Common myeloid progenitor, CD34-positive (primary cell): ENCODE measurements around the gene CAMK1D.

Experiments used
- CTCF ChIA-PET: fragments of 350-600 bp; sonication (Branson Sonifier 250); formaldehyde crosslinking; loops from one replicate; lab custom pipeline; 2021; ENCODE audit warnings: antibody characterized with exemption; lab: Charles Lee
- POLR2A ChIA-PET: fragments of 350-600 bp; sonication (Branson Sonifier 250); formaldehyde crosslinking; loops from one replicate; lab custom pipeline; 2021; ENCODE audit warnings: antibody characterized with exemption; lab: Charles Lee
- DNase-seq, 3 donors: peaks; one replicate each; pipeline versions ENCODE4 v3.0.0 to v3.0.0-alpha.2; 2013
- H3K27ac ChIP-seq, 2 experiments: 1 replicate in 1 of 2; 2 replicates in 1 of 2; pipeline ENCODE4 v1.7.0; 2013; ENCODE audit warnings: inconsistent platforms in 2 of 2, low read length in 2 of 2, mild to moderate bottlenecking in 2 of 2, low read depth in 1 of 2, moderate library complexity in 1 of 2; ENCODE audit not compliant: severe bottlenecking in 2 of 2, insufficient read depth in 1 of 2, poor library complexity in 1 of 2
- H3K27me3 ChIP-seq, 5 experiments: replicated peaks in 2 of 5; 1 replicate in 3 of 5; 2 replicates in 2 of 5; pipeline versions ENCODE4 v1.6.1 to v1.7.0; 2013; ENCODE audit warnings: low read length in 4 of 5, mild to moderate bottlenecking in 2 of 5, moderate library complexity in 2 of 5, inconsistent platforms in 1 of 5; ENCODE audit not compliant: insufficient read depth in 5 of 5, control insufficient read depth in 4 of 5
- H3K36me3 ChIP-seq, 4 experiments: 1 replicate in 2 of 4; 2 replicates in 2 of 4; pipeline versions ENCODE4 v1.6.1 to v1.7.0; 2013; ENCODE audit warnings: low read length in 3 of 4, control low read depth in 1 of 4, mild to moderate bottlenecking in 1 of 4; ENCODE audit not compliant: control insufficient read depth in 4 of 4, insufficient read depth in 4 of 4
- H3K4me1 ChIP-seq, 4 experiments: 1 replicate in 3 of 4; 2 replicates in 1 of 4; pipeline versions ENCODE4 v1.6.1 to v1.7.1; 2013; ENCODE audit warnings: low read length in 3 of 4, mild to moderate bottlenecking in 3 of 4, control low read depth in 1 of 4, inconsistent platforms in 1 of 4, moderate library complexity in 1 of 4; ENCODE audit not compliant: control insufficient read depth in 4 of 4, insufficient read depth in 4 of 4; ENCODE audit errors: control extremely low read depth in 1 of 4
- H3K4me3 ChIP-seq, 7 experiments: 1 replicate in 4 of 7; 2 replicates in 3 of 7; pipeline versions ENCODE4 v1.5.1 to v1.7.0; 2013; ENCODE audit warnings: mild to moderate bottlenecking in 7 of 7, low read length in 6 of 7, moderate library complexity in 6 of 7, inconsistent platforms in 2 of 7, low read depth in 2 of 7, control low read depth in 1 of 7; ENCODE audit not compliant: insufficient read depth in 4 of 7, control insufficient read depth in 1 of 7; ENCODE audit errors: extremely low read depth in 1 of 7
- H3K9me3 ChIP-seq, 5 experiments: 1 replicate in 4 of 5; 2 replicates in 1 of 5; pipeline versions ENCODE4 v1.6.1 to v1.7.1; 2013; ENCODE audit warnings: low read length in 4 of 5, mild to moderate bottlenecking in 2 of 5, inconsistent platforms in 1 of 5, low read depth in 1 of 5, moderate library complexity in 1 of 5; ENCODE audit not compliant: control insufficient read depth in 4 of 5, insufficient read depth in 2 of 5; ENCODE audit errors: control extremely low read depth in 1 of 5
- WGBS: methylation state at CpG from one replicate; pipeline ENCODE4 v1.1.5; 2013; ENCODE audit not compliant: insufficient coverage; 5-methylcytosine and 5-hydroxymethylcytosine counted together

Gene CAMK1D

GRCh38 chr10:12833451-12833850, 484.1 kb downstream of the CAMK1D start:
- Histone ChIP-seq H3K9me3 (no peaks in the 10 kb centered on the region), H3K4me3 (no peak overlapping the region), H3K36me3 (peaks cover 0 to 13% (median 0%) of the 10 kb centered on the region in 4 experiments), H3K4me1 (peaks cover 0 to 5% (median 0%) of the 10 kb centered on the region in 4 experiments), H3K27me3 (no peaks in the 10 kb centered on the region), H3K27ac (no peak overlapping the region)
- DNase-seq: no peak
- ChIA-PET POLR2A (no interaction called here), CTCF (no interaction called here)
- WGBS: 93% methylated on average over 8 of the region's 11 CpGs

GRCh38 chr10:12834116-12834665, 484.8 kb downstream of the CAMK1D start:
- no peak overlapping the region for H3K27ac ChIP-seq
- peaks cover 0 to 5% (median 0%) of the 10 kb centered on the region in 4 experiments for H3K4me1 ChIP-seq
- no peaks in the 10 kb centered on the region for H3K27me3 ChIP-seq
- DNase-seq: no peak
- WGBS: 92% methylated on average over 14 of the region's 19 CpGs
- H3K9me3 ChIP-seq: no peaks in the 10 kb centered on the region
- H3K36me3 ChIP-seq: peaks cover 0 to 10% (median 0%) of the 10 kb centered on the region in 4 experiments
- H3K4me3 ChIP-seq: no peak overlapping the region
- ChIA-PET POLR2A (no interaction called here), CTCF (interaction anchor here (0.6 kb wide), 1 partner anchor 183 kb away, joined by 3 read pairs; no protein-coding TSS in a partner anchor)

GRCh38 chr10:12834721-12835120, 485.4 kb downstream of the CAMK1D start:
- 92% methylated on average over 10 of the region's 10 CpGs for WGBS
- Histone ChIP-seq H3K36me3 (peaks cover 0 to 8% (median 0%) of the 10 kb centered on the region in 4 experiments), H3K4me1 (peaks cover 0 to 5% (median 0%) of the 10 kb centered on the region in 4 experiments), H3K4me3 (no peak overlapping the region), H3K27ac (no peak overlapping the region), H3K27me3 (no peaks in the 10 kb centered on the region), H3K9me3 (no peaks in the 10 kb centered on the region)
- POLR2A ChIA-PET: no interaction called here
- no peak for DNase-seq
- CTCF ChIA-PET: no interaction called here

- no peak overlapping the region for H3K27ac ChIP-seq
Observed at GRCh38 chr10:12835709-12836108, 486.4 kb downstream of the CAMK1D start.

GRCh38 chr10:12838366-12838765, 489.0 kb downstream of the CAMK1D start:
- WGBS: 97% methylated on average over 9 of the region's 9 CpGs

More at GRCh38 chr10:12835709-12836108, 486.4 kb downstream of the CAMK1D start:
- H3K4me1 ChIP-seq: peaks cover 0 to 5% (median 0%) of the 10 kb centered on the region in 4 experiments
- no peak for DNase-seq
- 94% methylated on average over 3 of the region's 5 CpGs for WGBS
- H3K36me3 ChIP-seq: peaks cover 0 to 2% (median 0%) of the 10 kb centered on the region in 4 experiments
- no peaks in the 10 kb centered on the region for H3K9me3 ChIP-seq
- H3K4me3 ChIP-seq: no peak overlapping the region
- POLR2A ChIA-PET: no interaction called here
- H3K27me3 ChIP-seq: no peaks in the 10 kb centered on the region
- CTCF ChIA-PET: interaction anchor here (0.7 kb wide), 1 partner anchor 9 kb away, joined by 3 read pairs; no protein-coding TSS in a partner anchor

GRCh38 chr10:12838995-12839927, 489.9 kb downstream of the CAMK1D start:
- CTCF ChIA-PET: interaction anchor here (1.9 kb wide), 1 partner anchor 10 kb away, joined by 7 read pairs; no protein-coding TSS in a partner anchor
- H3K27me3 ChIP-seq: no peaks in the 10 kb centered on the region
- no peaks in the 10 kb centered on the region for H3K9me3 ChIP-seq
- no peak overlapping the region for H3K4me3 ChIP-seq
- H3K4me1 ChIP-seq: peaks cover 0 to 5% (median 0%) of the 10 kb centered on the region in 4 experiments
- WGBS: 91% methylated on average over 24 of the region's 27 CpGs
- no peaks in the 10 kb centered on the region for H3K36me3 ChIP-seq
- DNase-seq: no peak
- H3K27ac ChIP-seq: no peak overlapping the region
- POLR2A ChIA-PET: no interaction called here

More at GRCh38 chr10:12838366-12838765, 489.0 kb downstream of the CAMK1D start:
- H3K36me3 ChIP-seq: no peaks in the 10 kb centered on the region
- H3K27ac ChIP-seq: no peak overlapping the region
- no peaks in the 10 kb centered on the region for H3K27me3 ChIP-seq
- no peak overlapping the region for H3K4me3 ChIP-seq
- ChIA-PET POLR2A (no interaction called here), CTCF (interaction anchor here (1.2 to 1.9 kb wide), 2 partner anchors 11 to 45 kb away, joined by 3 to 7 read pairs; no protein-coding TSS in a partner anchor)
- no peaks in the 10 kb centered on the region for H3K9me3 ChIP-seq
- DNase-seq: no peak
- peaks cover 0 to 5% (median 0%) of the 10 kb centered on the region in 4 experiments for H3K4me1 ChIP-seq
